A172 (cell line): ENCODE data around the gene ZFP69B. TPM values are rescaled to one million over a fixed set of nuclear protein-coding genes. Genes with fewer than 3 reads are reported as not detected.

Experiments used
- total RNA-seq: library from RNA; depleted of rRNA; stranded (reverse); fragments of >200 nt; shearing (Covaris generic); gene quantifications from 2 replicates; pipeline ENCODE4 v1.2.3, GENCODE V29; 2014; rRNA removed

Gene ZFP69B
- total RNA-seq, 1 experiment from 2014 or later, result 4.2 TPM

Other genes starting within 250 kb of the ZFP69B start
- gene TMCO2, start 202.5 kb upstream of the ZFP69B start, total RNA-seq, result not detected in 2 replicates
- gene ZMPSTE24, start 192.2 kb upstream of the ZFP69B start, total RNA-seq, result 86.7 and 131 TPM in 2 replicates
- 0.67 and 0.90 TPM in 2 replicates for gene COL9A2, start 133.2 kb upstream of the ZFP69B start, total RNA-seq
- gene SMAP2, start 76.7 kb upstream of the ZFP69B start, total RNA-seq, result 10.3 and 11.9 TPM in 2 replicates
- not detected in 2 replicates for gene ZFP69, start 26.8 kb downstream of the ZFP69B start, total RNA-seq
- gene EXO5, start 58.3 kb downstream of the ZFP69B start, total RNA-seq, result 2.2 and 3.5 TPM in 2 replicates
- 5.0 TPM in 2 replicates for gene ZNF684, start 81.2 kb downstream of the ZFP69B start, total RNA-seq
- gene RIMS3, start 215.2 kb downstream of the ZFP69B start, total RNA-seq, result 3.1 and 3.6 TPM in 2 replicates
- 27.3 and 28.2 TPM in 2 replicates for gene NFYC, start 241.2 kb downstream of the ZFP69B start, total RNA-seq